Kidney epithelial cell (primary cell): Measurements from ENCODE around the gene KCTD19. TPM values are rescaled to one million over a fixed set of nuclear protein-coding genes. Genes with fewer than 3 reads are reported as not detected.

Experiments
- DNase-seq: peaks from one replicate; pipeline ENCODE4 v3.0.0-alpha.2; 2010; ENCODE audit warnings: low read depth
- H3K27me3 ChIP-seq: 2 replicates; pipeline ENCODE4 v1.6.0; 2011; ENCODE audit warnings: low read length; ENCODE audit not compliant: control insufficient read depth, insufficient read depth
- H3K36me3 ChIP-seq: 2 replicates; pipeline ENCODE4 v1.5.1; 2011; ENCODE audit warnings: low read length; ENCODE audit not compliant: control insufficient read depth, insufficient read depth
- H3K4me3 ChIP-seq: 2 replicates; pipeline ENCODE4 v1.5.1; 2011; ENCODE audit warnings: low read depth, mild to moderate bottlenecking, control low read depth, low read length
- total RNA-seq: library from RNA; depleted of rRNA; stranded (reverse); fragments of >200 nt; gene quantifications from 2 replicates; pipeline ENCODE4 v1.2.3, GENCODE V29; 2015
- TF ChIP-seq, protein P1 (sequence below): IDR thresholded peaks from 2 replicates; pipeline ENCODE4 v1.5.1; 2011; ENCODE audit warnings: mild to moderate bottlenecking, moderate library complexity, low read length, control low read depth, inconsistent platforms; ENCODE audit not compliant: insufficient read depth, poor library complexity, severe bottlenecking

The KCTD19 gene
- total RNA-seq, 1 donor from 2014 or later, result 0.08 TPM

DNA sequence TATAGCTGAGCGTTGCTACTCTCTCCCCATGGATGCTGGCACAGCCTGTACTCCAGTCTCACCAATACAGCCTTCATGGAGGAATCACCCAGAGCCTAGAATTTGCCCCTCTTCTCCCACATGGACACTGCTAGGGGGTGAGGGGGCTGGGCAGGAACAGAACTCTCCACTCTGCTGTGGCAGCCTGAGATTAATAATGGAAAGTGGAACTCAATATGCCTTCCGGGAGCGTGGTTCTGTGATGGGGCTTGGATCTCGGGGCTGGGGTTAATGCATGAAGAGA lies 76.6 kb downstream of the KCTD19 start:
- TF ChIP-seq, protein P1, sequence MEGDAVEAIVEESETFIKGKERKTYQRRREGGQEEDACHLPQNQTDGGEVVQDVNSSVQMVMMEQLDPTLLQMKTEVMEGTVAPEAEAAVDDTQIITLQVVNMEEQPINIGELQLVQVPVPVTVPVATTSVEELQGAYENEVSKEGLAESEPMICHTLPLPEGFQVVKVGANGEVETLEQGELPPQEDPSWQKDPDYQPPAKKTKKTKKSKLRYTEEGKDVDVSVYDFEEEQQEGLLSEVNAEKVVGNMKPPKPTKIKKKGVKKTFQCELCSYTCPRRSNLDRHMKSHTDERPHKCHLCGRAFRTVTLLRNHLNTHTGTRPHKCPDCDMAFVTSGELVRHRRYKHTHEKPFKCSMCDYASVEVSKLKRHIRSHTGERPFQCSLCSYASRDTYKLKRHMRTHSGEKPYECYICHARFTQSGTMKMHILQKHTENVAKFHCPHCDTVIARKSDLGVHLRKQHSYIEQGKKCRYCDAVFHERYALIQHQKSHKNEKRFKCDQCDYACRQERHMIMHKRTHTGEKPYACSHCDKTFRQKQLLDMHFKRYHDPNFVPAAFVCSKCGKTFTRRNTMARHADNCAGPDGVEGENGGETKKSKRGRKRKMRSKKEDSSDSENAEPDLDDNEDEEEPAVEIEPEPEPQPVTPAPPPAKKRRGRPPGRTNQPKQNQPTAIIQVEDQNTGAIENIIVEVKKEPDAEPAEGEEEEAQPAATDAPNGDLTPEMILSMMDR, result no peak
- Histone ChIP-seq H3K36me3 (no peaks in the 10 kb centered on the region), H3K27me3 (peaks cover 14% of the 10 kb centered on the region), H3K4me3 (no peak overlapping the region)
- DNase-seq, result no peak

DNA sequence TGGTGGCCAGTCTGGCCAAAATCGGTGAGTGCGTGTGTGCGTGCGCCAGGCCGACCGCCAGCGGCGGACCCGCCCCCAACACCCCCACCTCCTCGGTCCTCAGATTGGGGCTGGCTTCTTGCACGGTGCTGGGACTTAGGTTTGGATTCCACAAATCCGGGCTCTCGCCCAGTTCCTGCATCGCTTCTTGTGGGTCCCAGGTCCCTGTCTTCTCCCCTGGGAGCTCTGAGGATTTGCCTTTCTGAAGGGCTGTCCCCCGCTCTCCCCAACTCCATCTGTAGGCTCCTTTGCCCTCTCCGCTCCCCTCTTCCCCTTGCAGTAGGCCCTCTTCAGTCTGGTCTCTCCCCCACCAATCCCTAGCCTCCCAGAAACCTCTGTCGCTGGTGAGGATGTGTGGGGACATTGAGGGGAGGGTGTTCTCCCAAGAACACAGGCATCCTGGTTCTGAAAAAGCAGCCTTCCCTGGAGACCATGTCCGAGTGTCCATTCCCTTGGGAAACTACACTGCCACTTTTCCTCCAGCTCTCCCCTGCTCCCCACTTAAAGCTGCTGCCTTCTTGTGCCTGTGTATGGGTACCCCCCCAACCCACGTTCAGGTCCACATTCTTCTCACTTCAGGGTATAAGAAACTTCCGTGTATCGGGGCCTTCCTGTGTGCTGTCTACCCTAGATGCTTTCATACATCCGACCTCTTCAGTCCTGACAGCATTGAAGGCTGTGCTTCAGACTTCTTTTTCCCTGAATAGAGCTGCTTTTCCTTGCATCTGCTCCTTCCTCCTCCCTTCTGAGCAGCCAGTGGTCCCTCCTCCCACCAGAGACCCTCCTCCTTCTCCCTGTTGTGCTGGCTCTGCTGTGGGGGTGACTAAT lies 77.1 kb downstream of the KCTD19 start:
- Histone ChIP-seq H3K27me3 (peaks cover 14% of the 10 kb centered on the region), H3K4me3 (peak overlapping the region; percentile 35), H3K36me3 (no peaks in the 10 kb centered on the region)
- DNase-seq, result no peak
- TF ChIP-seq, protein P1, result peak; percentile 0

DNA sequence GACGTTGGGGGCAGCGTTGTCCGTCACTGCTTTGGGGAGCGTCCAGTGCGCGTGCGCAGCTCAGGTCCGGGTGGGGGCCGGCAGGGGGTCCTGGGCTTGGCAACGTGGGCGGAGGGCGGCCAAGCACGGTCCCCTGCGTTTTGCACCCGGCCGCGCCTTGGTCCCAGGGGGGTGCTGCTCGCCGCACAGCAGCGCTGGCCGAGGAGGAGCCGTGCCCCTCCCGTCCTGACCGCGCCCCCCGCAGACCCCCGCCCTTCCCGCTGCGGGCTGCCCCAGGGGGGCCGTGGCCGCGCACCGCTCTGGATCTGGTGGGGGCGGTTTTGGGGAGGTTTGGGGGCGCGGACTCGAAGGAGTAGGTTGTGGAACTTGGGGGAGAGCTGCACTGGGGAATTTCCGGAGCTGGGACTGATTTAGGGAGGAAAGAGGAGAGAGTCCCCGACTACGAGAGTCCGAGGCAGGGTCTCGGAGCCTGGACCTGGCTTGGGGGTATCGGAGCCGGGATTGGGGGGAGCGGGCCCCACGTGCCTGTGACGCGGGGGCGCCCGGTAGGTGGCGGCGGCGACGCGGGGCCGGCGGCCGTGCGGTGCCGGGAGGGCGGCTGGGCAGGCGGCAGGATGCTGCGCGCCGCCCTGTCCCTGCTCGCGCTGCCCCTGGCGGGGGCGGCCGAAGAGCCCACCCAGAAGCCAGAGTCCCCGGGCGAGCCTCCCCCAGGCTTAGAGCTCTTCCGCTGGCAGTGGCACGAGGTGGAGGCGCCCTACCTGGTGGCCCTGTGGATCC lies 78.0 kb downstream of the KCTD19 start, which contains the start of gene SLC9A5:
Gene SLC9A5, plus strand, starts transcription at position 579 of the 777 bp plus-strand sequence. Its CDS starts 36 bp downstream, at position 615.
- Histone ChIP-seq H3K27me3 (peaks cover 14% of the 10 kb centered on the region), H3K36me3 (no peaks in the 10 kb centered on the region), H3K4me3 (peak within 1 kb of the TSS; percentile 35)
- DNase-seq, result no peak
- TF ChIP-seq, protein P1, result peak; percentile 1

DNA sequence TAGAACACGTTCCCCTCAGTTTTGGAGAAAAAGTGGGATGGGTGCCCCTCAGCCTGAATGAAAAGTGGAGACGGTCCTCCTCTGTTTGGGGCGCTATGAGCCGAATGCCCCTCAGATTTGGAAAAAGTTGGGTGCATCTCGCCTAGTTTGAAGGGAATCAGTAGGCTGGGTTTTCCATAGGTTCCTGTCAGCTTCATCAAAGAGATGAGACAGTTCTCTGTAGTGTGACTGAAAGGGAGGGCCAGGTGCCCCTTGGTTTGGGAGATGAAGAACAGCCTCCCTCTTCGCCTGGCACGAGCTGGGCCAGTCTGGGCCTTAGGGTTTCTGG lies 78.5 kb downstream of the KCTD19 start:
- Histone ChIP-seq H3K36me3 (no peaks in the 10 kb centered on the region), H3K4me3 (peak overlapping the region; percentile 35), H3K27me3 (peaks cover 14% of the 10 kb centered on the region)
- DNase-seq, result no peak
- TF ChIP-seq, protein P1, result no peak

DNA sequence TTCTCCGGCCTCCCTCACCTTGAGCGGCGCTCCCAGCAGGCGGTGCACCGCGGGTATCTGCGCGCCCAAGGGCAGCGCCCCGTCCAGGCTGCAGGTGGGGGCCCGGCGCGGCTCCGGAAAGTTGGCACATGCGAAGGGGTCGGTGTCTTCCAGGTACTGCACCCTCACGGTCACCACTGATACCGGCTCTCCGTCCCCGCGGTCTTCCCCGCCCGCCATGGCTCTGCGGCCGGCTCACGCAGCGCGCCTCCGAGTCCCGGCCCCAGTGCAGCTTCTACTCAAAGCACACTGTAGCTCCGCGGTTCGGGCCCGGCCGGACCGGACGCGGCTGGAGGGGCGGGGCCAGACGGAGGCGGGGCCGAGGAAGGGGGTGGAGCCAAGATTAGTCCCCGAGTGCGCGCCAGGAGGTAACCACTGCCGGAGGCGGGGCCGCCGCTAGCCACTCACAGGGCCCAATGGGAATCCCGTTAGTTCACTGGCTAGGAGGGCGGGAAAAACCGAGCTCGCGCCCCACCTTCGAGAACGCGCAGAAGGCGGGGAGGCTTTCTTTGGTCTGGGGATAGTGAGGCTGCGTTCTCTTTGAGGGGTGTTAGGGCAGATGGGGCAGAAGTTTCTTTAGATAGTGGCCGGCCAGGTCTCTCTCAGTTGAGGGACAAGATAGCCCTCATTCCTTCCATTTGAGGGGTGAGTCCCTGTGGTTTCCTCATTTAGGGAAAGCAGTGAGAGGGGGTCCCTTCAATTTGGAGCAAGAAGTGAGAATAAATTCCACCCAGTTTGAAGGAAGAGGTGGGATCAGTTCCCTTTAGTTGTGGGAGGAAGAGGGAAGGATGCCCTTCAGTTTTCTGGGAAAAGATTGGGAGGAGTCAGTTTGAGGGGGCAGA lies 79.1 kb downstream of the KCTD19 start, which contains the start of gene FHOD1:
Gene FHOD1, minus strand, starts transcription at position 290 of the 881 bp plus-strand sequence. Its CDS starts 71 bp downstream, at position 219.
- Histone ChIP-seq H3K4me3 (peak within 1 kb of the TSS; percentile 81), H3K27me3 (peaks cover 14% of the 10 kb centered on the region), H3K36me3 (no peaks in the 10 kb centered on the region)
- DNase-seq, result no peak
- TF ChIP-seq, protein P1, result no peak
